SK-N-SH treated with all-trans-retinoic acid at 6 μM for 48 hours (cell line): ENCODE results near the gene GCNT2.

Experiments used
- ATAC-seq: fragments of 200-7000 bp; cut with Tn5 transposase; 3 replicates; pipeline ENCODE4 v1.9.1; 2020; ENCODE audit warnings: mild to moderate bottlenecking, moderate library complexity
- ARNTL ChIP-seq: fragments of 450-650 bp; formaldehyde crosslinking; IDR thresholded peaks from 2 replicates; pipeline ENCODE4 v1.5.0; 2020; ENCODE audit warnings: low read depth, mild to moderate bottlenecking, moderate library complexity, borderline replicate concordance
- BACH2 ChIP-seq: fragments of 250-450 bp; sonication (Bioruptor Pico); IDR thresholded peaks from 2 replicates; pipeline ENCODE4 v1.9.0; 2021; ENCODE audit warnings: mild to moderate bottlenecking, borderline replicate concordance
- CSDC2 ChIP-seq: fragments of 250-450 bp; sonication (Bioruptor Pico); IDR thresholded peaks from 2 replicates; pipeline ENCODE4 v1.5.0; 2020; ENCODE audit warnings: mild to moderate bottlenecking, moderate library complexity
- ESRRG ChIP-seq: fragments of 250-450 bp; sonication (Bioruptor Pico); IDR thresholded peaks from 2 replicates; pipeline ENCODE4 v1.6.1; 2021; ENCODE audit warnings: mild to moderate bottlenecking
- GLIS3 ChIP-seq: fragments of 250-450 bp; sonication (Bioruptor Pico); IDR thresholded peaks from 2 replicates; pipeline ENCODE4 v1.5.0; 2020; ENCODE audit warnings: mild to moderate bottlenecking, moderate library complexity
- ISL1 ChIP-seq: fragments of 250-450 bp; sonication (Bioruptor Pico); IDR thresholded peaks from 2 replicates; pipeline ENCODE4 v2.1.2; 2022; ENCODE audit warnings: mild to moderate bottlenecking, moderate library complexity
- PATZ1 ChIP-seq: fragments of 250-450 bp; sonication (Bioruptor Pico); IDR thresholded peaks from 2 replicates; pipeline ENCODE4 v1.8.0; 2020; ENCODE audit warnings: mild to moderate bottlenecking, moderate library complexity, borderline replicate concordance
- RARB ChIP-seq: fragments of 250-450 bp; sonication (Bioruptor Pico); IDR thresholded peaks from 2 replicates; pipeline ENCODE4 v1.8.0; 2021; ENCODE audit warnings: mild to moderate bottlenecking, moderate library complexity
- SNAI2 ChIP-seq: fragments of 250-450 bp; sonication (Bioruptor Pico); IDR thresholded peaks from 2 replicates; pipeline ENCODE4 v1.5.0; 2020; ENCODE audit warnings: mild to moderate bottlenecking, moderate library complexity
- TCF4 ChIP-seq: fragments of 250-450 bp; sonication (Bioruptor Pico); IDR thresholded peaks from 2 replicates; pipeline ENCODE4 v1.8.0; 2021; ENCODE audit warnings: mild to moderate bottlenecking, moderate library complexity, borderline replicate concordance
- TOX ChIP-seq: fragments of 250-450 bp; sonication (Bioruptor Pico); IDR thresholded peaks from 2 replicates; pipeline ENCODE4 v1.8.0; 2021; ENCODE audit warnings: mild to moderate bottlenecking, moderate library complexity, borderline replicate concordance
- TSHZ2 ChIP-seq: fragments of 250-450 bp; sonication (Bioruptor Pico); IDR thresholded peaks from 2 replicates; pipeline ENCODE4 v1.5.0; 2020; ENCODE audit warnings: mild to moderate bottlenecking, moderate library complexity
- ZC3H10 ChIP-seq: fragments of 250-450 bp; sonication (Bioruptor Pico); IDR thresholded peaks from 2 replicates; pipeline ENCODE4 v1.5.1; 2021; ENCODE audit warnings: mild to moderate bottlenecking, moderate library complexity
- ZFP3 ChIP-seq: fragments of 250-450 bp; sonication (Bioruptor Pico); IDR thresholded peaks from 2 replicates; pipeline ENCODE4 v1.5.0; 2020; ENCODE audit warnings: mild to moderate bottlenecking, moderate library complexity
- ZFP30 ChIP-seq: fragments of 450-650 bp; formaldehyde crosslinking; IDR thresholded peaks from 2 replicates; pipeline ENCODE4 v1.5.0; 2022; ENCODE audit warnings: mild to moderate bottlenecking, moderate library complexity
- ZNF565 ChIP-seq: fragments of 450-650 bp; formaldehyde crosslinking; conservative IDR thresholded peaks from 2 replicates; pipeline ENCODE4 v1.5.0; 2020; ENCODE audit warnings: low read depth, mild to moderate bottlenecking, moderate library complexity
- ZNF70 ChIP-seq: fragments of 450-650 bp; formaldehyde crosslinking; IDR thresholded peaks from 2 replicates; pipeline ENCODE4 v1.5.0; 2020; ENCODE audit warnings: mild to moderate bottlenecking, moderate library complexity
- ZNF8 ChIP-seq: fragments of 450-650 bp; formaldehyde crosslinking; IDR thresholded peaks from 2 replicates; pipeline ENCODE4 v1.5.0; 2020; ENCODE audit warnings: mild to moderate bottlenecking, moderate library complexity

GCNT2 gene

GRCh38 chr6:10555625-10556309 is 34.6 kb downstream of the GCNT2 start:
- peak; percentile 94 for ATAC-seq
- no peak for TF ChIP-seq BACH2
- TF ChIP-seq ZNF8 (CRISPR knock-in tag): no peak
- no peak for TF ChIP-seq CSDC2 (CRISPR knock-in tag)
- TF ChIP-seq ZNF565 (CRISPR knock-in tag): no peak
- no peak for TF ChIP-seq TSHZ2 (CRISPR knock-in tag)
- TF ChIP-seq RARB (CRISPR knock-in tag): no peak
- peak; percentile 8; the same call in 1 of the 2 replicates for TF ChIP-seq ISL1 (CRISPR knock-in tag)
- TF ChIP-seq, all 23 proteins: peak for 1

- TF ChIP-seq ZC3H10 (CRISPR knock-in tag) (no peak), TOX (no peak), RARB (CRISPR knock-in tag) (no peak), PATZ1 (CRISPR knock-in tag) (no peak), SNAI2 (no peak), ARNTL (CRISPR knock-in tag) (no peak), TCF4 (CRISPR knock-in tag) (no peak)
- no peak for ATAC-seq
Observed at GRCh38 chr6:10556589-10556988, 35.4 kb downstream of the GCNT2 start.

GRCh38 chr6:10556992-10557391 is 35.8 kb downstream of the GCNT2 start:
- no peak for ATAC-seq
- TF ChIP-seq ZNF565 (CRISPR knock-in tag) (no peak), SNAI2 (no peak), ZNF70 (CRISPR knock-in tag) (no peak), TCF4 (CRISPR knock-in tag) (no peak), CSDC2 (CRISPR knock-in tag) (no peak), ESRRG (CRISPR knock-in tag) (no peak), TOX (no peak), GLIS3 (CRISPR knock-in tag) (no peak), ZC3H10 (CRISPR knock-in tag) (no peak), ARNTL (CRISPR knock-in tag) (no peak), TSHZ2 (CRISPR knock-in tag) (no peak), RARB (CRISPR knock-in tag) (no peak), ZNF8 (CRISPR knock-in tag) (no peak), BACH2 (no peak), ZFP3 (CRISPR knock-in tag) (no peak), ISL1 (CRISPR knock-in tag) (no peak), ZFP30 (CRISPR knock-in tag) (no peak), PATZ1 (CRISPR knock-in tag) (no peak)
